ENCODE data around the gene FRS3. TPM values are rescaled to one million over a fixed set of nuclear protein-coding genes. Genes with fewer than 3 reads are reported as not detected.

The FRS3 gene
- total and polyA plus RNA-seq, 2 of the 13 experiments (the other 11 are each of a cell fraction or from before 2014, with no cell fraction given): 3.0 to 7.4 TPM

DNA sequence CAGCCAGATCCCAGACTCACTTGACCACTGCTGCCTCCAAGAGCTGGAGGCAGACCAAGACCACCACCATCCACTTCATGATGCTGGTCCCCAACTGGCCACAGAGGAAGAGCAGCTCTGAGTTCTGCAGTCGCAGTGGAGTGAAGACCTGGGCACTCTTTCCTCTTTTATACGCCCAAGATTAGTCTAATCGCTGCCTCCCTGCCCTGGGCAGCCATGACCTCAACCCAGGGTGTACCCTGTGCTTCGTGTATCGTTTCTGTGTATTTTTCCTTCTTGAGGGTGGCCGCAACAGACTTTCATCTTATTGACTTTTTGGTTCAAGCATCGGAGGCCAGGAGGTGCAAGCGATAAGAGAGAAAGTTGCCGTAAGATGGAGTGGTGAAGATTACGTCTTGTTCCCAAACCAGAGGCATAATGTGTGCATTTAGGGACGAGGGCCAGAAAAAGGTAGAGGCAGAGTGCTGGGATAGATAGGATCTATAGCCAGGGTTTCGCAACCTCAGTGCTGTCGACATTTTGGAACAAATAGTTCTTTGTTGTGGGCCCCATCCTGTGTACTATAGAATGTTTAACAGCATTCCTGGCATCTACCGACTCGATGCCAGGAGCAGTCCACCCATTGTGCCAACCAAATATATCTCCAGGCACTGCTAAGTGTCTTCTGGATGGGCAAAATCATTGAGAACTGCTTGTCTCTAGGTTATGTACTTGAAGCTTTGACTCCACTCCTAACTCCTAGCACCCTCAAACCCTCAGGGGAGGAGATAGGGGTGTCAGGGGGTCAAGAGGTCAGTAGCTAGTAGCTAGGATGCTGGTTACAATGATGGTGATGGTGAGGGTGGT, 32.2 kb downstream of the FRS3 start, which contains the start of gene PGC (continued):
- TF ChIP-seq, protein P1, sequence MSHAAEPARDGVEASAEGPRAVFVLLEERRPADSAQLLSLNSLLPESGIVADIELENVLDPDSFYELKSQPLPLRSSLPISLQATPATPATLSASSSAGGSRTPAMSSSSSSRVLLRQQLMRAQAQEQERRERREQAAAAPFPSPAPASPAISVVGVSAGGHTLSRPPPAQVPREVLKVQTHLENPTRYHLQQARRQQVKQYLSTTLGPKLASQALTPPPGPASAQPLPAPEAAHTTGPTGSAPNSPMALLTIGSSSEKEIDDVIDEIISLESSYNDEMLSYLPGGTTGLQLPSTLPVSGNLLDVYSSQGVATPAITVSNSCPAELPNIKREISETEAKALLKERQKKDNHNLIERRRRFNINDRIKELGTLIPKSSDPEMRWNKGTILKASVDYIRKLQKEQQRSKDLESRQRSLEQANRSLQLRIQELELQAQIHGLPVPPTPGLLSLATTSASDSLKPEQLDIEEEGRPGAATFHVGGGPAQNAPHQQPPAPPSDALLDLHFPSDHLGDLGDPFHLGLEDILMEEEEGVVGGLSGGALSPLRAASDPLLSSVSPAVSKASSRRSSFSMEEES (CRISPR knock-in tag; IDR thresholded peaks at IDR 0.05): peak; percentile 60
- TF ChIP-seq ZNF616 (CRISPR knock-in tag; IDR thresholded peaks at IDR 0.05; ENCODE audit: low read depth): no peak
- no peak for TF ChIP-seq JARID2 (CRISPR knock-in tag; IDR thresholded peaks at IDR 0.05; ENCODE audit: insufficient replicate concordance)
- TF ChIP-seq RAD51 (IDR thresholded peaks at IDR 0.05; ENCODE audit: borderline replicate concordance): no peak
- no peak; the same call in 1 of the 2 replicates for TF ChIP-seq ZNF501 (CRISPR knock-in tag; IDR thresholded peaks at IDR 0.05)
- no peak for TF ChIP-seq PCBP2 (optimal IDR thresholded peaks at IDR 0.05; ENCODE audit: low read depth, low read length, poor library complexity, severe bottlenecking)
- no peak for TF ChIP-seq SAFB2 (CRISPR knock-in tag; IDR thresholded peaks at IDR 0.05; ENCODE audit: borderline replicate concordance, low read depth)
- no peak; the same call in 1 of the 2 replicates for TF ChIP-seq ZMYM4 (CRISPR knock-in tag; IDR thresholded peaks at IDR 0.05)
- no peak for TF ChIP-seq ZFP37 (CRISPR knock-in tag; IDR thresholded peaks at IDR 0.05; ENCODE audit: borderline replicate concordance)
- peak; percentile 85 for TF ChIP-seq THAP11 (CRISPR knock-in tag; IDR thresholded peaks at IDR 0.05)
- peak; percentile 95 for TF ChIP-seq TBX2 (CRISPR knock-in tag; IDR thresholded peaks at IDR 0.05; ENCODE audit: borderline replicate concordance)
- TF ChIP-seq, protein P2, sequence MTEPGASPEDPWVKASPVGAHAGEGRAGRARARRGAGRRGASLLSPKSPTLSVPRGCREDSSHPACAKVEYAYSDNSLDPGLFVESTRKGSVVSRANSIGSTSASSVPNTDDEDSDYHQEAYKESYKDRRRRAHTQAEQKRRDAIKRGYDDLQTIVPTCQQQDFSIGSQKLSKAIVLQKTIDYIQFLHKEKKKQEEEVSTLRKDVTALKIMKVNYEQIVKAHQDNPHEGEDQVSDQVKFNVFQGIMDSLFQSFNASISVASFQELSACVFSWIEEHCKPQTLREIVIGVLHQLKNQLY (CRISPR knock-in tag; IDR thresholded peaks at IDR 0.05): no peak
- TF ChIP-seq, protein P3, sequence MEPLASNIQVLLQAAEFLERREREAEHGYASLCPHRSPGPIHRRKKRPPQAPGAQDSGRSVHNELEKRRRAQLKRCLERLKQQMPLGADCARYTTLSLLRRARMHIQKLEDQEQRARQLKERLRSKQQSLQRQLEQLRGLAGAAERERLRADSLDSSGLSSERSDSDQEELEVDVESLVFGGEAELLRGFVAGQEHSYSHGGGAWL (CRISPR knock-in tag; IDR thresholded peaks at IDR 0.05): no peak; the same call in 1 of the 2 replicates
- TF ChIP-seq, protein P4, sequence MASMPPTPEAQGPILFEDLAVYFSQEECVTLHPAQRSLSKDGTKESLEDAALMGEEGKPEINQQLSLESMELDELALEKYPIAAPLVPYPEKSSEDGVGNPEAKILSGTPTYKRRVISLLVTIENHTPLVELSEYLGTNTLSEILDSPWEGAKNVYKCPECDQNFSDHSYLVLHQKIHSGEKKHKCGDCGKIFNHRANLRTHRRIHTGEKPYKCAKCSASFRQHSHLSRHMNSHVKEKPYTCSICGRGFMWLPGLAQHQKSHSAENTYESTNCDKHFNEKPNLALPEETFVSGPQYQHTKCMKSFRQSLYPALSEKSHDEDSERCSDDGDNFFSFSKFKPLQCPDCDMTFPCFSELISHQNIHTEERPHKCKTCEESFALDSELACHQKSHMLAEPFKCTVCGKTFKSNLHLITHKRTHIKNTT (CRISPR knock-in tag; IDR thresholded peaks at IDR 0.05): no peak
- TF ChIP-seq ZNF205 (CRISPR knock-in tag; IDR thresholded peaks at IDR 0.05): 0 out of 2 replicates have a peak, but pooled peaks have one; percentile 64
- peak; percentile 47; the same call in 1 of the 2 replicates for TF ChIP-seq JUN (CRISPR knock-in tag; IDR thresholded peaks at IDR 0.05)
- peak; percentile 89 for TF ChIP-seq ASH2L (IDR thresholded peaks at IDR 0.05; ENCODE audit: insufficient read length, low read depth, low read length)
- TF ChIP-seq KAT2B (IDR thresholded peaks at IDR 0.05; ENCODE audit: borderline replicate concordance, low read depth, low read length): no peak
- TF ChIP-seq SIX1 (CRISPR knock-in tag; IDR thresholded peaks at IDR 0.05; ENCODE audit: borderline replicate concordance): peak; percentile 74
- TF ChIP-seq, protein P5, sequence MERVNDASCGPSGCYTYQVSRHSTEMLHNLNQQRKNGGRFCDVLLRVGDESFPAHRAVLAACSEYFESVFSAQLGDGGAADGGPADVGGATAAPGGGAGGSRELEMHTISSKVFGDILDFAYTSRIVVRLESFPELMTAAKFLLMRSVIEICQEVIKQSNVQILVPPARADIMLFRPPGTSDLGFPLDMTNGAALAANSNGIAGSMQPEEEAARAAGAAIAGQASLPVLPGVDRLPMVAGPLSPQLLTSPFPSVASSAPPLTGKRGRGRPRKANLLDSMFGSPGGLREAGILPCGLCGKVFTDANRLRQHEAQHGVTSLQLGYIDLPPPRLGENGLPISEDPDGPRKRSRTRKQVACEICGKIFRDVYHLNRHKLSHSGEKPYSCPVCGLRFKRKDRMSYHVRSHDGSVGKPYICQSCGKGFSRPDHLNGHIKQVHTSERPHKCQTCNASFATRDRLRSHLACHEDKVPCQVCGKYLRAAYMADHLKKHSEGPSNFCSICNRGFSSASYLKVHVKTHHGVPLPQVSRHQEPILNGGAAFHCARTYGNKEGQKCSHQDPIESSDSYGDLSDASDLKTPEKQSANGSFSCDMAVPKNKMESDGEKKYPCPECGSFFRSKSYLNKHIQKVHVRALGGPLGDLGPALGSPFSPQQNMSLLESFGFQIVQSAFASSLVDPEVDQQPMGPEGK (CRISPR knock-in tag; IDR thresholded peaks at IDR 0.05): peak; percentile 82
